Keratinocyte (primary cell): ENCODE results near the gene MAGI3. TPM values are rescaled to one million over a fixed set of nuclear protein-coding genes. Genes with fewer than 3 reads are reported as not detected.

Experiments used
- DNase-seq: peaks from one replicate; pipeline ENCODE4 v3.0.0-alpha.2; 2011; ENCODE audit warnings: low read depth, missing footprints, low spot score
- FAIRE-seq: peaks from 2 replicates; lab custom pipeline; 2011; peaks lifted over from hg19 to GRCh38; lab: Jason Lieb, UNC
- H2AFZ ChIP-seq: 2 replicates; pipeline ENCODE4 v1.6.0; 2012; ENCODE audit warnings: low read length, control low read depth, inconsistent platforms; ENCODE audit not compliant: control insufficient read depth
- H3K27ac ChIP-seq: 2 replicates; pipeline ENCODE4 v1.5.1; 2011; ENCODE audit warnings: low read length; ENCODE audit not compliant: control insufficient read depth, insufficient read depth
- H3K27me3 ChIP-seq: 3 replicates; pipeline ENCODE4 v1.6.0; 2011; ENCODE audit warnings: low read length; ENCODE audit not compliant: control insufficient read depth, insufficient read depth; ENCODE audit errors: extremely low read depth
- H3K36me3 ChIP-seq, 2 experiments: 2 replicates in 1 of 2; 3 replicates in 1 of 2; pipeline ENCODE4 v1.5.1; 2011; ENCODE audit warnings: low read length in 2 of 2, mild to moderate bottlenecking in 1 of 2; ENCODE audit not compliant: control insufficient read depth in 2 of 2, insufficient read depth in 2 of 2; ENCODE audit errors: extremely low read depth in 1 of 2
- H3K4me1 ChIP-seq: 3 replicates; pipeline ENCODE4 v1.5.1; 2011; ENCODE audit warnings: low read length; ENCODE audit not compliant: control insufficient read depth, insufficient read depth; ENCODE audit errors: extremely low read depth
- H3K4me2 ChIP-seq: 3 replicates; pipeline ENCODE4 v1.6.0; 2011; ENCODE audit warnings: low read depth, low read length; ENCODE audit not compliant: control insufficient read depth, insufficient read depth; ENCODE audit errors: extremely low read depth
- H3K4me3 ChIP-seq, 3 experiments: fragments of 200-600 bp in 1 of 3; sonication (generic) in 1 of 3; 2 replicates in 2 of 3; 3 replicates in 1 of 3; pipeline ENCODE4 v1.5.1; 2011 to 2016; ENCODE audit warnings: low read length in 3 of 3, mild to moderate bottlenecking in 3 of 3, control low read depth in 2 of 3, inconsistent platforms in 1 of 3, low read depth in 1 of 3, mixed read lengths in 1 of 3, mixed run types in 1 of 3, moderate library complexity in 1 of 3; ENCODE audit not compliant: control insufficient read depth in 2 of 3, insufficient read depth in 2 of 3; ENCODE audit errors: extremely low read depth in 1 of 3
- H3K79me2 ChIP-seq: 2 replicates; pipeline ENCODE4 v1.6.0; 2012; ENCODE audit warnings: low read length; ENCODE audit not compliant: control insufficient read depth, insufficient read depth
- H3K9ac ChIP-seq: 3 replicates; pipeline ENCODE4 v1.6.0; 2011; ENCODE audit warnings: low read length; ENCODE audit not compliant: control insufficient read depth, insufficient read depth; ENCODE audit errors: extremely low read depth
- H3K9me1 ChIP-seq: 3 replicates; pipeline ENCODE4 v1.6.0; 2011; ENCODE audit warnings: low read length; ENCODE audit not compliant: control insufficient read depth, insufficient read depth; ENCODE audit errors: extremely low read depth
- H3K9me3 ChIP-seq: 2 replicates; pipeline ENCODE4 v1.5.1; 2012; ENCODE audit warnings: low read depth, low read length; ENCODE audit not compliant: control insufficient read depth
- H4K20me1 ChIP-seq: 3 replicates; pipeline ENCODE4 v1.6.0; 2011; ENCODE audit warnings: low read length; ENCODE audit not compliant: control insufficient read depth, insufficient read depth; ENCODE audit errors: extremely low read depth
- CTCF ChIP-seq, 3 experiments: IDR thresholded peaks in 1 of 3; conservative IDR thresholded peaks in 1 of 3; optimal IDR thresholded peaks in 1 of 3; 2 replicates in 2 of 3; 3 replicates in 1 of 3; pipeline versions ENCODE3 to v1.5.1; 2011; ENCODE audit warnings: low read length in 3 of 3, mild to moderate bottlenecking in 3 of 3, moderate library complexity in 2 of 3, control low read depth in 1 of 3, inconsistent platforms in 1 of 3; ENCODE audit not compliant: insufficient read depth in 2 of 3; ENCODE audit errors: extremely low read depth in 1 of 3
- EZH2 ChIP-seq: IDR thresholded peaks from one replicate; pipeline ENCODE4 v1.6.1; 2012; ENCODE audit warnings: inconsistent platforms, mild to moderate bottlenecking, low read length, moderate library complexity
- dilution Hi-C: fragments of 300-500 bp; cut with MboI; formaldehyde crosslinking; loops from one replicate; pipeline ENCODE4 v1.7.0; 2020; ENCODE audit warnings: low sequenced_read_pairs; ENCODE audit not compliant: extremely low pct_ligation_motif_present
- polyA plus RNA-seq, 5 experiments: library from polyadenylated mRNA; depleted of rRNA in 3 of 5; stranded (reverse) in 3 of 5; stranded (forward) in 1 of 5; unstranded in 1 of 5; fragments of >200 nt; gene quantifications; 1 replicate in 1 of 5; 2 replicates in 3 of 5; 3 replicates in 1 of 5; pipeline versions ENCODE4 v1.2.1 to v1.2.3, GENCODE V29; 2011 to 2012; ENCODE audit warnings: missing spikeins in 2 of 5, low read depth in 1 of 5, low replicate concordance in 1 of 5

The MAGI3 gene
- polyA plus RNA-seq, 1 donor (not counting 4 experiments of a cell fraction or from before 2014, with no cell fraction given): 3.2 TPM

GRCh38 chr1:113545210-113545609, 154.9 kb downstream of the MAGI3 start:
- Histone ChIP-seq H2AFZ (no peak overlapping the region), H3K36me3 (no peaks in the 10 kb centered on the region), H3K27ac (peak overlapping the region; percentile 71), H3K4me1 (peaks cover 35% of the 10 kb centered on the region), H3K27me3 (no peaks in the 10 kb centered on the region), H3K4me3 (peak overlapping the region in 1 of 3 experiments; percentile 17), H3K9ac (peak overlapping the region; percentile 0), H3K79me2 (no peaks in the 10 kb centered on the region), H3K9me3 (no peaks in the 10 kb centered on the region), H3K4me2 (peak overlapping the region; percentile 49), H3K9me1 (no peaks in the 10 kb centered on the region), H4K20me1 (no peaks in the 10 kb centered on the region)
- TF ChIP-seq CTCF (optimal IDR thresholded peaks at IDR 0.05 in 1 of 3, IDR thresholded peaks at IDR 0.05 in 1 of 3, conservative IDR thresholded peaks at IDR 0.05 in 1 of 3; ENCODE audit: extremely low read depth in 1 of 3, insufficient read depth in 2 of 3, low read length in 3 of 3) (no peak), EZH2 (no peak)
- peak; percentile 7 for DNase-seq
- dilution Hi-C loops: no loop called here
- peak; percentile 5 for FAIRE-seq

- peak overlapping the region; percentile 49 for H3K4me2 ChIP-seq
- dilution Hi-C loops: no loop called here
- peak overlapping the region; percentile 71 for H3K27ac ChIP-seq
- no peaks in the 10 kb centered on the region for H3K27me3 ChIP-seq
- peak overlapping the region; percentile 0 for H3K9ac ChIP-seq
- H3K9me3 ChIP-seq: no peaks in the 10 kb centered on the region
- H3K36me3 ChIP-seq: no peaks in the 10 kb centered on the region
- H3K4me1 ChIP-seq: peaks cover 35% of the 10 kb centered on the region
- FAIRE-seq: no peak
- H2AFZ ChIP-seq: peak overlapping the region; percentile 22
- H3K79me2 ChIP-seq: no peaks in the 10 kb centered on the region
- TF ChIP-seq CTCF (optimal IDR thresholded peaks at IDR 0.05 in 1 of 3, IDR thresholded peaks at IDR 0.05 in 1 of 3, conservative IDR thresholded peaks at IDR 0.05 in 1 of 3; ENCODE audit: extremely low read depth in 1 of 3, insufficient read depth in 2 of 3, low read length in 3 of 3) (no peak), EZH2 (no peak)
- peak overlapping the region in 1 of 3 experiments; percentile 17 for H3K4me3 ChIP-seq
- no peak for DNase-seq
- no peaks in the 10 kb centered on the region for H3K9me1 ChIP-seq
- no peaks in the 10 kb centered on the region for H4K20me1 ChIP-seq
Measured at GRCh38 chr1:113545626-113546025, 155.3 kb downstream of the MAGI3 start.
